ENCODE data around the gene SLC39A12.

The SLC39A12 gene

GRCh38 chr10:18044976-18045720 lies 93.4 kb downstream of the SLC39A12 start:
- DNase-seq (ENCODE audit: low read depth, low spot score): no peak

- no peak for DNase-seq (ENCODE audit: low read depth, low spot score)
Observed at GRCh38 chr10:18056583-18056982, 104.9 kb downstream of the SLC39A12 start.

GRCh38 chr10:18059826-18060559 lies 108.3 kb downstream of the SLC39A12 start:
- no peak for DNase-seq (ENCODE audit: low read depth, low spot score)

GRCh38 chr10:18066947-18067346 lies 115.2 kb downstream of the SLC39A12 start:
- no peak for DNase-seq (ENCODE audit: low read depth, low spot score)

- DNase-seq (ENCODE audit: low read depth, low spot score): no peak
Observed at GRCh38 chr10:18068401-18068800, 116.7 kb downstream of the SLC39A12 start.

- no peak for DNase-seq (ENCODE audit: low read depth, low spot score)
Observed at GRCh38 chr10:18071591-18071990, 119.9 kb downstream of the SLC39A12 start.

- no peak for DNase-seq (ENCODE audit: low read depth, low spot score)
Observed at GRCh38 chr10:18073314-18073713, 121.6 kb downstream of the SLC39A12 start.

- DNase-seq (ENCODE audit: low read depth, low spot score): no peak
Observed at GRCh38 chr10:18075881-18076280, 124.2 kb downstream of the SLC39A12 start.

- DNase-seq (ENCODE audit: low read depth, low spot score): no peak
Observed at GRCh38 chr10:18079665-18080295, 128.1 kb downstream of the SLC39A12 start.

- DNase-seq (ENCODE audit: low read depth, low spot score): no peak
Observed at GRCh38 chr10:18082381-18082780, 130.7 kb downstream of the SLC39A12 start.

- no peak for DNase-seq (ENCODE audit: low read depth, low spot score)
Observed at GRCh38 chr10:18085855-18086254, 134.1 kb downstream of the SLC39A12 start.

GRCh38 chr10:18086746-18087145 lies 135.0 kb downstream of the SLC39A12 start:
- no peak for DNase-seq (ENCODE audit: low read depth, low spot score)

- DNase-seq (ENCODE audit: low read depth, low spot score): no peak
Observed at GRCh38 chr10:18087355-18087754, 135.6 kb downstream of the SLC39A12 start.

All from smooth muscle cell of the brain vasculature (primary cell).